Adrenal gland (tissue), 5 donors: Measurements from ENCODE around the gene ROR1.

Experiments
- CTCF ChIP-seq, 6 experiments: fragments of 450-650 bp in 4 of 6; fragments of 200-600 bp in 2 of 6; sonication (generic) in 1 of 6; IDR thresholded peaks; 1 replicate in 5 of 6; 2 replicates in 1 of 6; pipeline versions ENCODE4 v1.5.1 to v1.8.0; 2016 to 2021; ENCODE audit warnings: antibody characterized with exemption in 6 of 6, mild to moderate bottlenecking in 2 of 6, moderate library complexity in 1 of 6
- POLR2A ChIP-seq, 2 donors: fragments of 450-650 bp; IDR thresholded peaks; one replicate each; pipeline ENCODE4 v1.6.1; 2017; ENCODE audit warnings: antibody characterized with exemption in 2 of 2, mild to moderate bottlenecking in 2 of 2, moderate library complexity in 1 of 2
- donor health status: DM: no; HTN: no; CAD: no.

GRCh38 chr1:64163431-64163830 lies 389.6 kb downstream of the ROR1 start:
- no peak for TF ChIP-seq CTCF (IDR thresholded peaks at IDR 0.05)
- TF ChIP-seq POLR2A (IDR thresholded peaks at IDR 0.05) = no peak
